Muscle layer of colon (tissue), 2 donors: Measurements from ENCODE around the gene MS4A10.

Experiments
- H3K27ac ChIP-seq: one replicate; pipeline ENCODE4 v1.7.0; 2013; ENCODE audit warnings: low read depth, mild to moderate bottlenecking, low read length, moderate library complexity
- H3K27me3 ChIP-seq, 2 donors: one replicate each; pipeline ENCODE4 v1.7.0; 2013; ENCODE audit warnings: low read length in 2 of 2, mild to moderate bottlenecking in 2 of 2; ENCODE audit not compliant: insufficient read depth in 2 of 2, control insufficient read depth in 1 of 2
- H3K36me3 ChIP-seq: one replicate; pipeline ENCODE4 v1.7.0; 2013; ENCODE audit warnings: mild to moderate bottlenecking, low read length; ENCODE audit not compliant: insufficient read depth
- H3K4me1 ChIP-seq: one replicate; pipeline ENCODE4 v1.7.0; 2013; ENCODE audit warnings: mild to moderate bottlenecking, low read length; ENCODE audit not compliant: insufficient read depth
- H3K4me3 ChIP-seq, 2 donors: one replicate each; pipeline ENCODE4 v1.7.0; 2013; ENCODE audit warnings: low read length in 2 of 2, low read depth in 1 of 2, mild to moderate bottlenecking in 1 of 2, moderate library complexity in 1 of 2
- H3K9ac ChIP-seq: one replicate; pipeline ENCODE4 v1.7.0; 2013; ENCODE audit warnings: low read length
- H3K9me3 ChIP-seq: one replicate; pipeline ENCODE4 v1.7.0; 2013; ENCODE audit warnings: mild to moderate bottlenecking, low read length
- donor health status: abdominal sarcoma.
- donor health status: Adenocarcinoma of cecum.

Gene MS4A10

DNA sequence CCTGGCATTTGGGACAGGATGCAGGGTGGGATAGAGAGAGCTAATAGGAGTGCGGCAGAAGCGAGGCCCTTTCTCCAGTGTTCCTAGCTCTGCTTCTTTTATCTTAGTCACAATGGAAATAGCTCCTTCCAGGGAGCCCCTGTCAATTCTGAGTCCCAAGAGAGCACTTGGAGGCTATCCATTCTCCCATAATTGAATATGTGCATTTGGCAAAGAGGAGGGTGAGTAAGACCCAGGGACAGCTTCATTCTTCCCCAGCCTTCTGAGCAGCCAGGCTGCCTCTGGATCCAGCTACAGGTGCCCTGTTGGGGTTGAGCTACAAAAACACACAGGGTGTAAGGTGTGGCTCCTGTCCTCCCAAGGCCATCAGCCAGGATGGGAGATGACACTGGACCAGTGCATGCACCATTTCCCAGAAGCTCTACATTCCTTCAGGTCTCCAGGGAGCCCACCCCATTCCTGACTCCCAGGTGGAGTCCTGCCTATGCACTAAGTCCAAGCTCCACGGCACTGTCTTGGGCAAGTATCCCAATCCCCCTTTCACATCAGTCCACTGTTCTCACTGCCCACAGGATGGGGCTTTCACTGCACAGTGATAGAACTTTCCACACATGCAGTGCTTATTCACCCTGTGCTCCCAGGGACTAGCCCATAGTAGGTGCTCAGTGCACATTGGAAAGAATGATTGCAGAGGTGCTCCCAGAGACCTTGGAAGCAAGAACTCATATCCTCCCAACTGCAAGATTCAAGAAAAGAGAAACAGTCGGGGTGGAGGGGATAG, 6.2 kb downstream of the MS4A10 start:
- Histone ChIP-seq H3K4me1 (peaks cover 6% of the 10 kb centered on the region), H3K9me3 (no peaks in the 10 kb centered on the region), H3K27me3 (no peaks in the 10 kb centered on the region), H3K9ac (no peak overlapping the region), H3K4me3 (no peak overlapping the region), H3K27ac (no peak overlapping the region), H3K36me3 (no peaks in the 10 kb centered on the region)

DNA sequence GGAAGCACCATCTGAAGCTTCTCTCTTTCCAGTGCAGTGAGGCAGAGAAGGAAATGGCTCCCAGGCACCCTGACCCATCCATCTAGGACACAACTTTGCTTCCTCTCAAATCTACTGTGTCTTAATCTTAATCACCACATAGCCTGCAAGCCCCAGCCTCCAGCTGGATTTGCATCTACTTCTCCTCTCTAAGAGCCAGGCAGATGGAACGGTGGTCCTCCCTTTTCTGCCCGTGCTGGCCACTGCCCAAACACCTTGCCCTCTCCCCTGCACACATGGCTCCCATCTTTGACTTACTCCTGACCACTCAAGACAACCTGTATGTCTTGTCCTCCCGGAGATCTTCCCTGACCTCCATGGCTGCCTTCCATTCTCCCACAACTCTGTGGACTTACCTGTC, 7.4 kb downstream of the MS4A10 start:
- Histone ChIP-seq H3K4me1 (no peaks in the 10 kb centered on the region), H3K27ac (no peak overlapping the region), H3K9me3 (no peaks in the 10 kb centered on the region), H3K27me3 (no peaks in the 10 kb centered on the region), H3K4me3 (no peak overlapping the region), H3K9ac (no peak overlapping the region), H3K36me3 (no peaks in the 10 kb centered on the region)

DNA sequence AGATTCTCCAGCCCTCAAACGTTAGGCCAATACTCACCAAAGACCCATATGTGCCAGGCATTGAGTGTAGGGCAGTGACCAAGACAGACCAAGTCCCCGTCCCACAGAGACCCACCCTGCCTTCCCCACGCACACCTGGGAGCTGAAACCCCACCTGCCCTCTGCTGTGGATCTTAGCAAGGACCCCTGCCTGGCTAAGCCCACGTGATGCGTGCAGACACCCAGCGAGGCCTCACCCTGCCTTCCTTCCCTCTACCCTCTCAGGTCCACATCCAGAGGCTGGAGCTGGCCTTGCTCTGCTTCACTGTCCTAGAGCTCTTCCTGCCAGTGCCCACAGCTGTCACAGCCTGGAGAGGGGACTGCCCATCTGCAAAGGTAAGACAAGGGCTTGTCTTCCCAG, 10.2 kb downstream of the MS4A10 start:
- H3K4me1 ChIP-seq: no peaks in the 10 kb centered on the region

DNA sequence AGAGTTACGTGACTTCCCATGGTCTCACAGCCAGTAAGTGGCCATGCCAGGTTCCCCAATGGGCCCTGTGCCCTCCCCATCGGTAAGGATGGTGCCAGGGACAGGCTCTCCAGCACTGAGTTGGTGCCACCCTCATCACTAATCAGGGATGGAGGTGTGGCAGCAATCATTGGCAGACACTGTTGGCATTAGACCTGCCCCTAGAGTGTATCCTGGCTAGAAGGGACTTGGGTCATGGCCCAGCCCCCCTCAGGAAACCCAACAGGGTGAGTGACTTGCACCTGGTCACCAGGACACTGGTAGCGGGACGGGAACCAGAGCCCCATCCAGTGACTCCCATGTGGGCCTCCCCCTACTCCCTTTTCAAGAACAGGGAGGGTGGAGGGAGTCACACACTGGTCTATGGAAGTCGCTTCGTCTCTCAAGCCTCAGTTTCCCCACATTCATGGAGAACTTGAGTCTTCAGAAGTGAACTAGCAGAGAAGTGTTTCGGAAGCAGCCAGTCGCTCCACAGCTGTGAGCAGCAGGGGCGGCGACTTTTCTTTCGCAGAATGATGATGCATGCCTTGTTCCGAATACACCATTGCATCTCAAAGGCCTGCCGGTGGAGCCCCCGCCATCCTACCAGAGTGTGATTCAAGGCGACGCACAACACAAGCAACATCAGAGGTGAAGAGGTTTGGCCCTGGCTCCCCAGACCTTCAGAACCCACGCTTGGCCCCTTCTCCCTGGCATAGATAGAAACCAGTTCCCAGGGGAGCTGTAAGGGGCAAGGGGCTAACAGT, 12.9 kb downstream of the MS4A10 start:
- H3K4me3 ChIP-seq: no peak overlapping the region
- H3K9me3 ChIP-seq: no peaks in the 10 kb centered on the region
- H3K9ac ChIP-seq: no peak overlapping the region
- no peaks in the 10 kb centered on the region for H3K27me3 ChIP-seq
- no peaks in the 10 kb centered on the region for H3K4me1 ChIP-seq
- H3K36me3 ChIP-seq: no peaks in the 10 kb centered on the region
- H3K27ac ChIP-seq: no peak overlapping the region

More for the DNA sequence above, 10.2 kb downstream of the MS4A10 start:
- Histone ChIP-seq H3K9ac (no peak overlapping the region), H3K27me3 (no peaks in the 10 kb centered on the region), H3K4me3 (no peak overlapping the region), H3K9me3 (no peaks in the 10 kb centered on the region), H3K27ac (no peak overlapping the region), H3K36me3 (no peaks in the 10 kb centered on the region)

DNA sequence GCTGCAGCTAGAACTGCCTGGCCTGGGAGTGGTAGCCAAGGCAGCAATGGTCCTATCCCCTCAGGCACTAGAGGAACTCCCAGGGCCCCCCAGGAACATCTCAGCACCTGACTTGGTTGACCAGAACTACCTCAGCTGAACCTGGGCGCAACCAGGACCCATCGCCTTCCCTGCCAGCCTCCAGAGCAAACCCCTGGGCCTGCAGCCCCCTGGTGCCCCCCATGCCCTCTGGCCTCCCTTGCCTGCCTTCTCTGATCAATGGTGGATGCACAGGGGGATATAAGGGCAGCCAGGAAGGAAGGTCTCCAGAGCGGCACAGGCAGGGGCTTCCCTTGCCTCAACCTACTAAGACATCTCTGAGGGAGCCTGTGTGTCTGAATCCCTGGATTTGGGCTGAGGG, 13.5 kb downstream of the MS4A10 start:
- H3K4me3 ChIP-seq: no peak overlapping the region
- H3K36me3 ChIP-seq: no peaks in the 10 kb centered on the region
- no peaks in the 10 kb centered on the region for H3K4me1 ChIP-seq
- H3K9ac ChIP-seq: no peak overlapping the region
- no peaks in the 10 kb centered on the region for H3K27me3 ChIP-seq
- H3K27ac ChIP-seq: no peak overlapping the region
- H3K9me3 ChIP-seq: no peaks in the 10 kb centered on the region

DNA sequence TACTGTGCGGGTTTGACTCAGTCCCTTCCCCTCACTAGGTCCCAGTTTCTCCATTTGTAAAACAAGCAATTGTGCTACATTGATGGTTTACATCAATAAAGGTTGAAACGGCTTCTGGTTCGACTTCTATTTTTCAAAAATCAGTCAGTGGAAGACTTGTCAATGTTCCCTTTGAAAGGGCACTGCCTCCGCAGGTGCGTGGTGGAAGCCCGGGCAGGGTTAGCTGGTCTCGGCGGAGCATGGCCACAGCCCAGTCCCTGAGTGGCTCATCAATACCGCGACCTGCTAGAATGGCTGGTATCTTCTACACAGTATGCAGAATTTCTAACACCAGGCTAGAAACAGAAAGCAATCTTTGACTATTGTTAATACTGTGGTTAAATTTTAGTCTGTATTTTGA, 16.1 kb downstream of the MS4A10 start:
- no peaks in the 10 kb centered on the region for H3K27me3 ChIP-seq
- H3K4me3 ChIP-seq: no peak overlapping the region
- no peaks in the 10 kb centered on the region for H3K9me3 ChIP-seq
- H3K4me1 ChIP-seq: no peaks in the 10 kb centered on the region
- no peaks in the 10 kb centered on the region for H3K36me3 ChIP-seq
- no peak overlapping the region for H3K9ac ChIP-seq
- H3K27ac ChIP-seq: no peak overlapping the region

DNA sequence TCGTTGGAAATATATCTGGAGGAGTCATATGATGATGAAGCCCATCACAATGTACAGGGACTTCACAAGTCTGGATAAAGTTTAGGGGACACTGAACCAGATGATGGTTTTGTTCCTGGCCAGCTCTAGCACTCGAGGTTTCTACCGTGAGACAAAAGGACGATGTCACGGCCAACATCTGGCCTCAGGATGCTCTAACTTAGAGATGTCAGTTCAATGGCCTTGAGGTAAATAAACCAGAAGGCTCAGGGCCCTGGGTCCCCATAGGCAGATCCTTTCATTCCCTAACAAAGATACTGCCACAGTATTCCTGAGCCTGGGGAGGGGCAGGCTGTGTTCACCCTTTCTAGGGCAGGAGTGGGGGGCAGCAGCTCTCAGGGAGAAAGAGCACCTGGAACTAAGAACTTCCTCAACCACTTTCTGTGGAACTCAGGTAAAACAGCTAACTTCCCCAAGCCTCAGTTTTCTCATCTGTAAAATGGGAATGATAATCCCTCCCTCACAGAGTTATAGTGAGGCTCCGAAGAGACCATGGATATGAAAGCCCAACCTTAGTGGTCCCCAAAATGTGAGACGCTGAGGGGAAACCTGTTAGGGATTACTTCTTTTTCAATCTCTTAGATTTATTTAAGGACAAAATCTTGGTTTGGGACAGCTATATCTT, 18.3 kb downstream of the MS4A10 start:
- Histone ChIP-seq H3K36me3 (no peaks in the 10 kb centered on the region), H3K4me3 (no peak overlapping the region), H3K27me3 (no peaks in the 10 kb centered on the region), H3K9me3 (no peaks in the 10 kb centered on the region), H3K9ac (no peak overlapping the region), H3K27ac (no peak overlapping the region), H3K4me1 (no peaks in the 10 kb centered on the region)

DNA sequence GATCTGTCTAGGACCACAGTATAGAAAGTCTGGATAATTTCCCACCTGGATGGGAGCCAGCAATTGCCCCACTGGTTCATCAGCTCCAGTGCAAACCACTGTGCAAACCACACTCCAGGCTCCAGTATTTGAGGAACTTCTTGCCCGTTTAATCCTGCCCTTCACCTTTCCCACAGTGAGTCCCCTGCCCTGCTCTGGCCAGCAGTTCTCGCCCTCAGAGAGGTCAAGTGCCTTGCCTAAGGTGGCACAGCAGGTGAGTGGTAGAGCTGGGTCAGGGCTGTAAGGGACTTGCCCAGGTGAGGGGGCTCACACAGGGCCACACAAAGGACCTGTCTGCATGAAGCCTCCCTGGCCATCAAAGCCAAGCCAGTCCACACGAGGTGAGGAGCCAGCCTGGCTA, 24.1 kb downstream of the MS4A10 start:
- no peaks in the 10 kb centered on the region for H3K36me3 ChIP-seq
- no peak overlapping the region for H3K9ac ChIP-seq
- no peak overlapping the region for H3K4me3 ChIP-seq
- no peaks in the 10 kb centered on the region for H3K27me3 ChIP-seq
- H3K27ac ChIP-seq: no peak overlapping the region
- no peaks in the 10 kb centered on the region for H3K9me3 ChIP-seq
- no peaks in the 10 kb centered on the region for H3K4me1 ChIP-seq

DNA sequence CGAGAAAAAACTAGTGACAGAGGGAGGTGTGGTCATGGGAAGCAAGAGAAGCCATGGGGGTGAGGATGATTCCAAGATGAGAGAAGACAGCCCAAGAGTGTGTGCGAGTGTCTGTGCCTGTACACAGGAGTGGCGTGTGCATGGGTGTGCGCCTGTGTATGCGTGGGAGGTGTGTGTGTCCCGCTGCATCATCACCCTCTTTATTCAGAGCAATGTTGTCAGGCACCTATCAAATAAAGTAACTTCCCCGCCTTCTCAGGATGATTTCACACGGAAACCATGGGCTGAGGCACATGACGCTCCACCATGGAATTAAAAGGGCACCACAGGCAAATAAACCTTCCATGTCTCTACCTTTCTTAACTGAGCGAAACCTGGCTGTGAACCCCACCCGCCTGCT, 24.6 kb downstream of the MS4A10 start:
- no peaks in the 10 kb centered on the region for H3K36me3 ChIP-seq
- no peak overlapping the region for H3K27ac ChIP-seq
- H3K27me3 ChIP-seq: no peaks in the 10 kb centered on the region
- no peaks in the 10 kb centered on the region for H3K9me3 ChIP-seq
- H3K9ac ChIP-seq: no peak overlapping the region
- no peak overlapping the region for H3K4me3 ChIP-seq
- H3K4me1 ChIP-seq: no peaks in the 10 kb centered on the region

DNA sequence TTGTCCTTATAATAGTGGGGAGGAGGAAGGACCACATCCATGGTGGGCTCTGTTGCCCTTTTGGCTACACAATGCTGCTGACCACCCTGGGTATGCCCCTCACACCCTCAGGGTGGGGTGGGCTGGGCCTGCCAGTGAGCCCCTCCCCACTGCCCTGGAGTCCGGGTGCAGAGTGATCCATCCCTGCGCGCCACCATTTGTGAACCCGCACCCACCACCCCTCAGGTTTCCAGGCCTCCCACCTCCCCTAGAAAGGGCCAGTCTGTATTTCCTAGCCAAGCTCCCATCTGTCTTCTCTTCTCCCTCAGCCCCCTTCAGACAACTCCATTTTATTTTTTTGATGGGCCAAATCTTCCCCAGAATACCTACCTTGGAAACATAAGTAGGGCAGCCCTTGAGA, 25.0 kb downstream of the MS4A10 start:
- Histone ChIP-seq H3K36me3 (no peaks in the 10 kb centered on the region), H3K27ac (no peak overlapping the region), H3K4me3 (no peak overlapping the region), H3K27me3 (no peaks in the 10 kb centered on the region), H3K9me3 (no peaks in the 10 kb centered on the region), H3K4me1 (no peaks in the 10 kb centered on the region), H3K9ac (no peak overlapping the region)

DNA sequence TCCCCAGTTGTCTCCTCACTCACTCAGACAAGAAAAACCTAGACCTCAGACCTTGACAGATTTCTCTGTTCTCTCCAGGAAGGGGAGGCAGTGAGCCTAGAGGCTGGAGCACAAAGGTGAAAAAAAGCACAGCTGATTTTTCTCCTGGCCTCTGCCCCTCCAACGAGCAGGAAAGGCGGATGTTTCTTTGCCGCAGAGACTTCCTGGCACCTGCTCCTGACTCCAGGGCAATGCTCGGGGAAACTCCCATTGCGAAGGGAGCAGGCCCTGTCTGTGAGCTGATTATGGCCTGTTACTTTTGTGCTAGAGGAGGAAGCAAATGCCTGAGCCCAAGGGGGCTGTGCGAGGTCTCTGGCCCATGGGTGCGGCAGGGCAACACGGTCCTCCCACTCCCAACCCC, 25.4 kb downstream of the MS4A10 start:
- H3K9me3 ChIP-seq: no peaks in the 10 kb centered on the region
- no peaks in the 10 kb centered on the region for H3K4me1 ChIP-seq
- no peak overlapping the region for H3K27ac ChIP-seq
- no peaks in the 10 kb centered on the region for H3K36me3 ChIP-seq
- H3K9ac ChIP-seq: no peak overlapping the region
- no peak overlapping the region for H3K4me3 ChIP-seq
- H3K27me3 ChIP-seq: no peaks in the 10 kb centered on the region
